SIG-M5 treated with dmso at 0.1 percent for 504 hours (cell line): ENCODE measurements around the gene PADI3.
A peak's percentile ranks its signal among the peaks of the same experiment; 100 is the strongest.

Experiments used
- DNase-seq: peaks from one replicate; lab custom pipeline; 2025; ENCODE audit not compliant: unreplicated experiment; lab: John Stamatoyannopoulos, UW

PADI3 gene

DNA sequence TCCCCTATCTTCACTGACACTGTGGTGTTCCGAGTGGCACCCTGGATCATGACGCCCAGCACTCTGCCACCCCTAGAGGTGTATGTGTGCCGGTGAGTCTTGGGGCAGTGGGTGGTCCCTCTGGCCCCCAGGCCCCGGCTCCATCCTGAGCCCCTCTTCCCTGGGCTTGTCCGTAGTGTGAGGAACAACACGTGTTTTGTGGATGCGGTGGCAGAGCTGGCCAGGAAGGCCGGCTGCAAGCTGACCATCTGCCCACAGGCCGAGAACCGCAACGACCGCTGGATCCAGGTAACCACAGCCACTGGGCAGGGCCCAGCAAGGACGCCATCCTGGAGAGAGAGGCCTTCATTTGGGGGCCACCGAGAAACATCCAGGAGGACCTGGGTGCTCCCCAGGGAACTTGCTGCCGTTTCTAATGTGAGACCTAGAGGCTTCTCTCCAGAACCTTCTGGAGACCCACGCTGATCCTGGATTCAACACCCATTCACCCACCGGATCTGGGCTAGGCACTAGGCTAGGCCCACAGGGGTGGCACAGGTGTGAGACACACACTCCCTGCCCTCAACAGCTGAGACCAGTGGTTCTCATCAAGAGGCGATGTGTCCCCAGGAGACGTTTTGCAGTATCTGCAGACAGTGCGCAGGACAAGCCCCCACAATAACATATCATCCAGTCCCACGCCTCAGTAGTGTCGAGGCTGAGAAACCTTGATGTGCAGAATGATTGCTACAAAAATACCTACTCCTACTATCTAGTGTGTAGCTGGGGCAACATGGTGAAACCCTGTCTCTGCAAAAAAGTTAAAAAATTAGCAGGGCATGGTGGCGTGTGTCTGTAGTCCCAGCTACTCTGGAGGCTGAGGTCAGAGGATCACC lies 22.2 kb downstream of the PADI3 start:
- DNase-seq, result no peak

- no peak for DNase-seq
Measured at GRCh38 chr1:17272066-17272465, 23.2 kb downstream of the PADI3 start.

DNA sequence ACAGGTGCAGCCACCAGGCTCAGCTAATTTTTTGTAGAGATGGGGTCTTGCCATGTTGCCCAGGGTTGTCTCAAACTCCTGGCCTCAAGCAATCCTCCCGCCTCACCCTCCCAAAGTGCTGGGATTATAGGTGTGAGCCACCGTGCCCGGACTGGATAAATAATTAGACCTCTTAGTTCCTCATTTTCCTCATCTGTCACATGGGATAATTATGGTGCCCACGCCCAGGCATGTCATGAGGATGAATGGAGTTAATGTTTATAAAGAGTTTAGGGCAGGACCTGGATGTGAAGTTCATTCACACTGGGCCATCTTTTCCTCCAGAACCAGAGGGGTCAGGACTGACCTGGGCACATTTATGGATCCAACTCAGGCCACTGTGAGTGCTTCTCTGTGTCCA lies 23.7 kb downstream of the PADI3 start:
- DNase-seq, result no peak

- DNase-seq, result no peak
Measured at GRCh38 chr1:17273096-17273495, 24.2 kb downstream of the PADI3 start.

DNA sequence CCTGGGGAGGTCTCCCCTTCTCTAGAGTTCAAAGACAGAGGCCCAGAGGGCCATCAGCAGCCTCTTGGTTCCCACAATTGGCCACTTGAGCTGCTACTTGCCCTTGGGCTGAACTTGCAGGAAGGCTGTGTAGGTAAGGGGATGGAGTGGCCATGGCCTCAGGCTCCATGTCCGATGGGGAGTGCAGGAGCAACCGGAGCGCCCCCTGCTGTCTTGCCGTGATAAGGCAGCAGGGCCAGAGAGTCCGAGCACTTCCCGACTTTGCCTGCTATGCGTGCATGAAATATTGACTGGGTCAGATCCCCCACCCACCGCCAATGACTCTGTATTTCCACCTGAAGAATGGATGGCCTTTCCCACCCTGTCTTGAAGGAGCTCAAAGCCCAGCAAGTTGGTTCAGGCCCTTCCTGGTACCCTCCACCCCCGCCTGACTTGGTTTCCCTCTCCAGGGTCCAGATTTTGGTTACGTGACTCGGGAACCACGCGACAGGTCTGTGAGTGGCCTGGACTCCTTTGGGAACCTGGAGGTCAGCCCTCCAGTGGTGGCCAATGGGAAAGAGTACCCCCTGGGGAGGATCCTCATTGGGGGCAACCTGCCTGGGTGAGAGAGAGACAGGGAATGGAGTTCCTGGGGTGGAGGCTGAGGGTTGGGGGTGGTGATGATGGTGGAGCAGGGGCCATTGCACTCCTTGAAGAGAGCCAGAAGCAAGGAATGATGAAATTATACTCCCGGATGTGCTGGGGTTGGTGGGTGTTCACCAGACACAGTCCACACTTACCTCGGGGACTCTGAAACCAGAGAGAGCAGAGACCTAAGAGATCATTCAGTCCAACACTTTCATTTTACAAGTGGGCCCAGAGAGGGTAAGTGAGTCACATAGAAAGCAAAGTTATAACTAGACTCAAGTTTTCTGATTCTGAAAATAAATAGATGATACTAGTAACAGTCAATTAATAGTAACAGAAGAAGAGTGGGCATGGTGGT lies 25.6 kb downstream of the PADI3 start:
- peak; percentile 48 for DNase-seq

DNA sequence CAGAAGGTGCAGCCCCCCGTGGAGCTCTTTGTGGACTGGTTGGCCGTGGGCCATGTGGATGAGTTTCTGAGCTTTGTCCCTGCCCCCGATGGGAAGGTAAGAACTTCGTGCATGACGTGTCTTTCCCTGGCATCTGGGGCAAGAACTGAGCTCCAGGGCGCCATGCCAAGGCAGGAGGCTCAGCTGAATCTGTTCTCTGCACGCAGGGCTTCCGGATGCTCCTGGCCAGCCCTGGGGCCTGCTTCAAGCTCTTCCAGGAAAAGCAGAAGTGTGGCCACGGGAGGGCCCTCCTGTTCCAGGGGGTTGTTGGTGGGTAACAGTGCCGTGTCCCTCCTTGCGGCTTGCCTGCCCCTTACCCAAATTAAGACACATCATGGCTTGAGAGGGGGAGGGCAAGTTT lies 27.7 kb downstream of the PADI3 start:
- DNase-seq, result peak; percentile 36

GRCh38 chr1:17277511-17278159 lies 28.7 kb downstream of the PADI3 start:
- DNase-seq, result no peak

DNA sequence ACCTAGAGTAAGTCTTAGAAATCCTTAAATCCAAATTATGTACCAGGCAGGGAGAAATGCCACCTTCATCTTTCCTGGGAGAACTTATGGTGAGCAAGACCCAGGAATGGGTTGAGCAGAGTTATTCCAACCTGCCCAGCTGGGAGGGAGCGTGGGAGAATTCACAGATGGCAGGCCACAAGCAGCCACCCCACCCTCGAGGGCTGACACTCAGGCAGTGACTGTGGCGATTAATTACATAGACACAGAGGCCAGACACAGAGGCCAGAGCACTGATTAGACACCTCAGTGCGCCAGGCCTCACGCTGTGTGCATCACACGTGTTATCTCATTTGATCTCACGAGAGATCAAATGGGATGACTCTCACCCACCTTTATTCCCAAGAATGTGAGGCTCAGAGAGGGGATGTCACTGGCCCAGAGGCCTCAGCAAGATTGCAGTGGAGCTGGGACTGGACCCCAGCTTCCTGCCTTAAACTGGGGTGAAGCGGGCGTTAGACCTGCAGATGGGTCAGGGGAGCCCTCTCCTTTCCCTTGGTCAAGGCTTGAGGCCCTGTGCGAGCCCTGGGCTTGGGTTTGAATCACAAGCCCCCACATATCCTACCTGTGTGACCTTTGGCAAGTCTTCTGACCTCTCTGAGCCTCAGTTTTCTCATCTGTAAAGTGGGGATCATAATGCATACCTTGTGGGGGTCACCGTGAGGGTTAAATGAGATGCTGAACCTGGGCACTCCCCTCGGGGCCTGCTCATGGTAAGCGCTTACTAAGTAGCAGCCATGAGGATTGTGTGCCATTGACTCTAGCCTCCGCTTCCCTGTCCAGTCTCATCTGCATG lies 30.3 kb downstream of the PADI3 start:
- no peak for DNase-seq

GRCh38 chr1:17280436-17280835 lies 31.5 kb downstream of the PADI3 start:
- no peak for DNase-seq

DNA sequence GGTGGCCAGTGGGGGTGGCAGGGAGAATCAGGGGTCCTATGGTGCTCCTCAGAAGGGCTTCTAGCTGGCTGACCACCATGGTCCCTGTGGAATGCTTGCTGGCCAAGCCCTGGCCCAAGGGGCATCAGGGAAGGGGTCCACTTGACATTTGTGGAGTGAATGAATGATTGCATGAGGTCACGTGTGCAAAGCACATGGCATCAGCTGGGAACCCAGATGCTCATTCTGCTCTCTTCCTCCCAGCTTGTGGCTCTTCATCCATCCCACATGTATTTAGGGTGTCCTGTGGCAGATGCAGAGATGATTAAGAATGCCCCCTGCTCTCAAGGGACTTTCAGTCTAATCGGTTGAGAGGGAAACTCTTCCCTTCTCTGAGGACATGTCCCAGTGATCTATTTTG lies 32.0 kb downstream of the PADI3 start:
- no peak for DNase-seq

DNA sequence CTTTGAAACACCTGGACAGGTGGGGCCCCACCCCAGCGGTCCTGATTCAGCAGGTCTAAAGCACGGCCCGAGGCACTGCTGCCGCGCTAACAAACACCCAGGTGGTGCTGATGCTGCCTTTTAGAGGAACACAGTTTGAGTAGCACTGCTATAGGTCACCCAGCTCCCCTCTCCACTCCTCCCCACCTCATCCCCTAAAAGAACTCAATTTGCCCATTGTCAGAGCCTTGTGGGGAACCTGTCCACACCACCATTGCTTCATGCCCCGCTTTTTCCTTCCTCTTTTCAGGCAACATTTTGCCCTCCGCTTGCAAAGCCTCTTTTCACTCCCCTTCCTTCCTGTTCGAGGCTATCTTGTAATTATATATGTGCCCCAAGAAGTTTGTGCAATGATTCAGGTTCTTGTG lies 32.9 kb downstream of the PADI3 start:
- DNase-seq, result peak; percentile 96

DNA sequence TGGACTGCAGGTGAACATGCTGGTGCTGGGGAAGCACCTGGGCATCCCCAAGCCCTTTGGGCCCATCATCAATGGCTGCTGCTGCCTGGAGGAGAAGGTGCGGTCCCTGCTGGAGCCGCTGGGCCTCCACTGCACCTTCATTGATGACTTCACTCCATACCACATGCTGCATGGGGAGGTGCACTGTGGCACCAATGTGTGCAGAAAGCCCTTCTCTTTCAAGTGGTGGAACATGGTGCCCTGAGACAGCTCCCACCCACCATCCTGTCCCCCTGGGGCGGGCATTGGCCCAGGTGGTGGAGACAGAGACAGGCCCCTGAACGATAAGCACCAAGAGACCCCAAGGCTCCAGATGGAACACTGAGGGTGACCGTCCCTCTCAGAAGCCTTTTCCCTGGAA lies 33.9 kb downstream of the PADI3 start:
- no peak for DNase-seq

DNA sequence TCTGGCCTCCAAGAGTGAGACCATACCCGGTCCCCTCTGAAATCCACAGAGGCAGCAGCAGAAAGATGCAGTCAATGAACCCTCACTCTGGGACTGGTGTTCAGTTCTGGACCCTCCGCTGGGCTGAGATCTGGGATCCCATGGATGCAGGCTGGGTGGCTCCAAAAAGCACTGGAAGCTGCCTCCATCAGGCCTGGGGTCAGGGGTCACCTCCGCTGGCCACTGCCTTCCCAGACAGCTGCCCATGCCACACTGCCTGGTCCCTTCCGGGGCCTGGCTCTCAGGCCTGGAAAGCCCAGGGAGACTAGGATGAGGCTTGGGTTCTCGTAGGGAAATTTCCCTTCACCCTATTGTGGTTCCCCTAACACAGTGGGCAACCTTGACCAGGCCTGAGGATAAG lies 37.7 kb downstream of the PADI3 start:
- DNase-seq, result no peak

GRCh38 chr1:17287130-17287776 lies 38.4 kb downstream of the PADI3 start:
- peak; percentile 53 for DNase-seq

DNA sequence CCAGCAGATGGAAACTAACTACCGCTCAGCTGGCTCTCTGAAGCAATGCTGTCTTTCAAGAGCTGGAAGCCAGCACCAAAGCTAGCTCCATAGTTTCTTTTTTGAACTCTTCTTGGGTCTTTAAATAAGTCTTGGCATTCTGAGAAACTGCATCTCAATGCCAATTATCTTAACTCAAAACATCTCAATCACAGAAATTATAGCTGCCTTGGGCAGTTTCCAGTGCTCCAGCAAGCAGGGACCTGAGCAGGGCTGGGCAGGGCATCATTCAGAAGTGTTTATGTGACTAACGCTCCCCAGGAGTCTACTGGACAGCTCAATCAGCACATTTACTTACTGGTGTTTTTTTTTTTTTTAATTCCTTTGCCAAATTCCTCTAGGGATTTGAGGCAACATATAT lies 40.8 kb downstream of the PADI3 start:
- DNase-seq, result no peak

DNA sequence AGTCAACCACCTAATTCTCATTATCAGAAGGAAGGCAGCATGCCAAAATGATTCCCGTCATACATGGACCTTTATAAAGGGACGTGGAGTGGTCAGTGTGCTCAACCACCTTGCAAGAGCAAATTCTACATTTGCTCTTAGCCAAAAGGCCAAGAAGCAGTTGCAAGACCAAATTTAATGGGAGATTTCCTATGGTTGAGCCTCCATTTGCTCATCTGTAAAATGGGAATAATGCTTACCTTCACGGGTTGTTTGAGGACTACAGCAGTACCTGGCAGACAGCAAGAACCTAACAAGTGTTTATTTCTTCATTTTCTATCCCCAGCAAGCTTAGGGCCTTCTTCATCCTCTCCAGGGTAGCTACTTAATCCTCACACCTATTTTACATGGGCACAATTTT lies 41.7 kb downstream of the PADI3 start:
- DNase-seq, result no peak

DNA sequence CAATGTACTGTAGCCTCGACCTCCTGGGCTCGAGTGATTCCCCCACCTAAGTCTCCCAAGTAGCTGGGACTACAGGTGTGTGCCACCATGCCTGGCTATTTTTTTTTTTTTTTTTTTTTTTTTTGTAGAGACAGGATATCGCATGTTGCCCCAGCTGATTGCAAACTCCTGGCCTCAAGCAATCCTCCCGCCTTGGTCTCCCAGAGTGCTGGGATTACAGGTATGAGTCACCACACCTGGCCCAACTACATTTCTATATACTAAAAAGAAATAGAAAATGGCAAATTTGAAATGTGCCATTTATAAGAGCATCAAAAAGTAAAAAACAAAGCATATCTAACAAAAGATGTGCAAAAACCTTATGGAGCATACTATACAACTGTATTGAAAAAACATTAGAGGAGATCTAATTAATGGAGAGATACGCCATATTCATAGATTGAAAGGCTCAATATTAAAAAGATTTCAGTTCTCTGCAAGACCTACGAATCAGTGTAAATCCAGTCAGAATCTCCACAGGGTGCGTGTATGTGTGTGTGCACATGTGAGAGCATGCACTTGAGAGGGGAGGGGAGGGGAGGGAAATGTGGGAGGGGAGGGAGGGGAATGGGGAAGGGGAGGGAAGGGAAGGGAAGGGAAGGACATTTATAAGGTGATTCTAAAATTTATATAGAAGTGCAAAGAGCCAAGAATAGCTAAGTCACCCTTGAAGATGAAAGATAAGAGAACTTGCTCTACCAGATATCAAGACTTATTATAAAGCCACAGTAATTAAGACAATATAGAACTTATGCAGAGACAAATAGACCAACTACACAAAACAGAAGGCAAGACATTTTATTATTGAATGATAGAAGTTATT lies 43.6 kb downstream of the PADI3 start:
- DNase-seq, result no peak

DNA sequence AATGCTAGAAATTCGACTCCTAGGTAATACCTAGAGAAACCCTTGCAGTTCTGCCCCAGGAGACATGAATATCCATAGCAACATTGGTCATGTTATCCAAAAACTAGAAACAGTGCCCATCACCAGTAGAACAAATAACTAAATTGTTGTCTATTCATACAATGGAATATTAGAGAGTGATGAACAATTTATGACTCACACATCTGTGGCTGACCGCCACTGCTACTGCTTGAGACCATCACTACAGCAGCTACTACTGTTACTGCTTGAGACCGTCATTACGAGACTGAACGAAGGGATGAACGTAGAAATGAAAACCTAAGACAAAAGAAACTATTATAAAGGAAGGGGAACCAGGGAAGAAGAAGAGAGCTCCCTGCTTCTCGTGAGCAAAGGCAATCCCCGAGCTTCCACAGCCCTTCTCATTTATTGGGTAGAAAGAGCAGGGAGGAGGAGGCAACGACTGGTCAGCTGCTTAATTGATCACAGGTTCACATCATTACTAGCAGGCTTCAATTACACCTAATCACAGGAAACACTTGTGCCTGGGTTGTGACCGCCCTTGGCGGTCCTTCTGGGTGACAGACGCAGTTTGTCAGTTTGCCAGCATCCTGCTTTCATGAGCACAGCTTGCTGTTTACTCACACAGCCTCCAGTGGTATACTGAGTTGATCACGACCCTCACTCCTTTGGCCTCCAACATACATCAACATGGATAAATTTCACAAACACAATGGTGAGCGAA lies 45.0 kb downstream of the PADI3 start:
- DNase-seq, result no peak
